A549 (cell line): ENCODE measurements around the gene DIAPH1. TPM values are rescaled to one million over a fixed set of nuclear protein-coding genes. Genes with fewer than 3 reads are reported as not detected.

Experiments
- ATAC-seq, 2 experiments: fragments of 200-7000 bp in 1 of 2; fragments of >200 bp in 1 of 2; cut with Nextera tagmentation in 1 of 2; cut with Tn5 transposase in 1 of 2; 3 replicates each; pipeline versions ENCODE4 v1.8.0 to v1.9.1; 2018 to 2020; ENCODE audit warnings: mild to moderate bottlenecking in 1 of 2, moderate library complexity in 1 of 2
- CTCF ChIA-PET: fragments of 300-600 bp; sonication (Branson Sonifier 250); formaldehyde crosslinking; extraction: SDS; loops from one replicate; lab custom pipeline; 2021; ENCODE audit warnings: antibody characterized with exemption, inconsistent platforms; lab: Yijun Ruan, JAX
- POLR2A ChIA-PET: fragments of 350-600 bp; formaldehyde crosslinking; extraction: SDS; loops from one replicate; lab custom pipeline; 2021; ENCODE audit warnings: antibody characterized with exemption, inconsistent platforms; lab: Yijun Ruan, JAX
- DNase-seq, 2 experiments: peaks; one replicate each; pipeline versions ENCODE4 v3.0.0 to v3.0.0-alpha.2; 2011 to 2016; ENCODE audit warnings: low read depth in 1 of 2, low spot score in 1 of 2
- FAIRE-seq: peaks from 2 replicates; lab custom pipeline; 2011; peaks lifted over from hg19 to GRCh38; lab: Jason Lieb, UNC
- H3K27ac ChIP-seq, 2 experiments: fragments of >200 bp; sonication (Bioruptor Twin); formaldehyde crosslinking; 3 replicates each; pipeline ENCODE4 v1.5.1; 2016 to 2017
- H3K4me1 ChIP-seq: fragments of >200 bp; sonication (Bioruptor Twin); formaldehyde crosslinking; 3 replicates; pipeline ENCODE4 v1.6.1; 2016
- H3K4me2 ChIP-seq: fragments of >200 bp; sonication (Bioruptor Twin); formaldehyde crosslinking; 3 replicates; pipeline ENCODE4 v1.6.1; 2016
- H3K4me3 ChIP-seq: fragments of >200 bp; sonication (Bioruptor Twin); formaldehyde crosslinking; 3 replicates; pipeline ENCODE4 v1.5.1; 2016
- H3K9me3 ChIP-seq: fragments of >200 bp; sonication (Bioruptor Twin); formaldehyde crosslinking; 3 replicates; pipeline ENCODE4 v1.6.1; 2016
- CBX2 ChIP-seq: fragments of 200-600 bp; sonication (generic); IDR thresholded peaks from 2 replicates; pipeline ENCODE4 v1.6.1; 2016; ENCODE audit warnings: low read depth, mild to moderate bottlenecking, borderline replicate concordance
- CEBPB ChIP-seq, 2 experiments: fragments of >200 bp in 1 of 2; sonication (Bioruptor Twin) in 1 of 2; formaldehyde crosslinking in 1 of 2; IDR thresholded peaks; 2 replicates each; pipeline ENCODE4 v1.6.1; 2012 to 2016
- CHD2 ChIP-seq: fragments of 150-350 bp; IDR thresholded peaks from 2 replicates; pipeline ENCODE4 v1.6.1; 2014; ENCODE audit warnings: low read length; ENCODE audit not compliant: partially characterized antibody
- EHF ChIP-seq: fragments of 250-450 bp; sonication (Bioruptor Pico); IDR thresholded peaks from 2 replicates; pipeline ENCODE4 v1.5.0; 2020; ENCODE audit warnings: mild to moderate bottlenecking
- EHMT2 ChIP-seq: fragments of 200-600 bp; sonication (generic); IDR thresholded peaks from 2 replicates; pipeline ENCODE4 v1.6.1; 2016; ENCODE audit warnings: antibody characterized with exemption, low read depth, mild to moderate bottlenecking, moderate library complexity
- FOSB ChIP-seq: fragments of 250-450 bp; sonication (Bioruptor Pico); IDR thresholded peaks from 2 replicates; pipeline ENCODE4 v1.5.0; 2020; ENCODE audit warnings: mild to moderate bottlenecking, moderate library complexity
- FOSL2 ChIP-seq, 2 experiments: fragments of 450-650 bp in 1 of 2; fragments of >200 bp in 1 of 2; sonication (Bioruptor Twin) in 1 of 2; formaldehyde crosslinking; IDR thresholded peaks; 2 replicates each; pipeline versions ENCODE4 v1.5.0 to v1.6.1; 2016 to 2020; ENCODE audit warnings: mild to moderate bottlenecking in 1 of 2, moderate library complexity in 1 of 2
- GATA3 ChIP-seq: IDR thresholded peaks from 2 replicates; pipeline ENCODE4 v1.6.1; 2012; ENCODE audit warnings: borderline replicate concordance
- HDAC2 ChIP-seq: fragments of 200-600 bp; sonication (generic); IDR thresholded peaks from 2 replicates; pipeline ENCODE4 v1.6.1; 2016
- HOXA7 ChIP-seq: fragments of 250-450 bp; sonication (Bioruptor Pico); IDR thresholded peaks from 2 replicates; pipeline ENCODE4 v1.5.0; 2020; ENCODE audit warnings: mild to moderate bottlenecking, moderate library complexity
- HOXB13 ChIP-seq: fragments of 250-450 bp; sonication (Bioruptor Pico); IDR thresholded peaks from 2 replicates; pipeline ENCODE4 v1.5.0; 2020; ENCODE audit warnings: low read depth, mild to moderate bottlenecking, moderate library complexity
- JUN ChIP-seq, 2 experiments: fragments of >200 bp; sonication (Bioruptor Twin); formaldehyde crosslinking; IDR thresholded peaks; 2 replicates in 1 of 2; 3 replicates in 1 of 2; pipeline ENCODE4 v1.6.1; 2016 to 2017
- JUNB ChIP-seq: fragments of >200 bp; sonication (Bioruptor Twin); formaldehyde crosslinking; IDR thresholded peaks from 2 replicates; pipeline ENCODE4 v1.6.1; 2016
- MYC ChIP-seq: IDR thresholded peaks from 2 replicates; pipeline ENCODE4 v1.6.1; 2012; ENCODE audit warnings: mild to moderate bottlenecking, inconsistent platforms, low read length, improper control_type of control experiment, borderline replicate concordance
- NFE2L2 ChIP-seq: fragments of 150-350 bp; conservative IDR thresholded peaks from 2 replicates; pipeline ENCODE4 v1.6.1; 2014; ENCODE audit warnings: low read length
- NPAS2 ChIP-seq: fragments of 250-450 bp; sonication (Bioruptor Pico); IDR thresholded peaks from 2 replicates; pipeline ENCODE4 v1.8.0; 2022; ENCODE audit warnings: mild to moderate bottlenecking, moderate library complexity, borderline replicate concordance
- PHF8 ChIP-seq: fragments of 200-600 bp; sonication (generic); IDR thresholded peaks from 2 replicates; pipeline ENCODE4 v1.6.1; 2016; ENCODE audit warnings: low read depth, mild to moderate bottlenecking, antibody characterized with exemption, moderate library complexity, borderline replicate concordance
- POLR2A ChIP-seq: IDR thresholded peaks from 2 replicates; pipeline ENCODE4 v1.6.1; 2012; ENCODE audit warnings: mild to moderate bottlenecking, low read length
- RAD21 ChIP-seq, 2 experiments: fragments of >200 bp in 1 of 2; sonication (Bioruptor Twin) in 1 of 2; formaldehyde crosslinking in 1 of 2; IDR thresholded peaks in 1 of 2; conservative IDR thresholded peaks in 1 of 2; 2 replicates in 1 of 2; 3 replicates in 1 of 2; pipeline ENCODE4 v1.6.1; 2012 to 2018; ENCODE audit warnings: inconsistent platforms in 1 of 2
- RARB ChIP-seq: fragments of 250-450 bp; sonication (Bioruptor Pico); IDR thresholded peaks from 2 replicates; pipeline ENCODE4 v1.8.0; 2021; ENCODE audit warnings: mild to moderate bottlenecking, moderate library complexity
- RCOR1 ChIP-seq: fragments of 150-350 bp; IDR thresholded peaks from 2 replicates; pipeline ENCODE4 v1.6.1; 2014; ENCODE audit warnings: antibody characterized with exemption, low read length, low read depth
- SMC3 ChIP-seq: fragments of >200 bp; sonication (Bioruptor Twin); formaldehyde crosslinking; IDR thresholded peaks from 3 replicates; pipeline ENCODE4 v1.6.1; 2018; ENCODE audit warnings: inconsistent platforms
- TFCP2L1 ChIP-seq: fragments of 250-450 bp; sonication (Bioruptor Pico); IDR thresholded peaks from 2 replicates; pipeline ENCODE4 v1.5.0; 2021; ENCODE audit warnings: mild to moderate bottlenecking
- TP53 ChIP-seq: fragments of 250-450 bp; sonication (Bioruptor Pico); IDR thresholded peaks from 2 replicates; pipeline ENCODE4 v1.5.0; 2021; ENCODE audit warnings: mild to moderate bottlenecking, moderate library complexity
- ZC3H11A ChIP-seq: fragments of 450-650 bp; IDR thresholded peaks from 2 replicates; pipeline ENCODE4 v1.6.1; 2014; ENCODE audit warnings: antibody characterized with exemption, mild to moderate bottlenecking
- ZFP36 ChIP-seq: fragments of 450-650 bp; IDR thresholded peaks from 2 replicates; pipeline ENCODE4 v1.6.1; 2014; ENCODE audit warnings: borderline replicate concordance; ENCODE audit not compliant: partially characterized antibody
- ZNF302 ChIP-seq: fragments of 250-450 bp; sonication (Bioruptor Pico); IDR thresholded peaks from 2 replicates; pipeline ENCODE4 v1.9.0; 2021; ENCODE audit warnings: inconsistent platforms, mild to moderate bottlenecking, moderate library complexity
- WGBS: methylation state at CpG from one replicate; pipeline ENCODE4 v1.1.6; 2017; ENCODE audit errors: missing lambda C conversion rate; 5-methylcytosine and 5-hydroxymethylcytosine counted together
- polyA minus RNA-seq: library from RNA; depleted of rRNA, polyadenylated mRNA; stranded (reverse); fragments of >200 nt; gene quantifications from 2 replicates; pipeline ENCODE4 v1.2.3, GENCODE V29; 2011; rRNA and poly(A)+ RNA removed
- polyA plus RNA-seq, 4 experiments: library from polyadenylated mRNA; depleted of rRNA in 3 of 4; stranded (reverse); fragments of >200 nt; fragmentation: RNase III in 1 of 4; extraction: RNeasy Plus Mini Kit Qiagen cat#74134 plus additional on column Dnase treatment in 1 of 4; gene quantifications; 2 replicates in 3 of 4; 3 replicates in 1 of 4; pipeline ENCODE4 v1.2.3, GENCODE V29; 2011 to 2017
- TF ChIP-seq, protein P1 (sequence below): fragments of >200 bp; sonication (Bioruptor Twin); formaldehyde crosslinking; IDR thresholded peaks from 2 replicates; pipeline ENCODE4 v1.6.1; 2016
- TF ChIP-seq, protein P2 (sequence below): fragments of >200 bp; sonication (Bioruptor Twin); formaldehyde crosslinking; IDR thresholded peaks from 3 replicates; pipeline ENCODE4 v1.6.1; 2016
- TF ChIP-seq, protein P3 (sequence below): fragments of 450-650 bp; IDR thresholded peaks from 2 replicates; pipeline ENCODE4 v1.6.1; 2014; ENCODE audit warnings: antibody characterized with exemption
- TF ChIP-seq, protein P4 (sequence below): IDR thresholded peaks from 2 replicates; pipeline ENCODE4 v1.6.1; 2012; ENCODE audit warnings: low read depth, borderline replicate concordance
- TF ChIP-seq, protein P5 (sequence below): fragments of 250-450 bp; sonication (Bioruptor Pico); IDR thresholded peaks from 2 replicates; pipeline ENCODE4 v1.5.0; 2021; ENCODE audit warnings: mild to moderate bottlenecking, moderate library complexity, borderline replicate concordance
- TF ChIP-seq, protein P6 (sequence below): IDR thresholded peaks from 2 replicates; pipeline ENCODE4 v1.6.1; 2012
- TF ChIP-seq, protein P7 (sequence below): IDR thresholded peaks from 2 replicates; pipeline ENCODE4 v1.6.1; 2012

DIAPH1 gene
- polyA plus RNA-seq (2011; rRNA removed), result 53.4 and 82.2 TPM in 2 replicates
- 27.8 and 37.6 TPM in 2 replicates for polyA plus RNA-seq (2012; cell fraction: cytosol; rRNA removed)
- 183 and 188 TPM in 2 replicates for polyA plus RNA-seq (2012; cell fraction: nucleus; rRNA removed)
- polyA plus RNA-seq (2017; fragmentation: RNase III; extraction: RNeasy Plus Mini Kit Qiagen cat#74134 plus additional on column Dnase treatment), result 57.4 to 59.8 TPM (median 59.4 TPM) in 3 replicates
- 157 and 182 TPM in 2 replicates for polyA minus RNA-seq

DNA sequence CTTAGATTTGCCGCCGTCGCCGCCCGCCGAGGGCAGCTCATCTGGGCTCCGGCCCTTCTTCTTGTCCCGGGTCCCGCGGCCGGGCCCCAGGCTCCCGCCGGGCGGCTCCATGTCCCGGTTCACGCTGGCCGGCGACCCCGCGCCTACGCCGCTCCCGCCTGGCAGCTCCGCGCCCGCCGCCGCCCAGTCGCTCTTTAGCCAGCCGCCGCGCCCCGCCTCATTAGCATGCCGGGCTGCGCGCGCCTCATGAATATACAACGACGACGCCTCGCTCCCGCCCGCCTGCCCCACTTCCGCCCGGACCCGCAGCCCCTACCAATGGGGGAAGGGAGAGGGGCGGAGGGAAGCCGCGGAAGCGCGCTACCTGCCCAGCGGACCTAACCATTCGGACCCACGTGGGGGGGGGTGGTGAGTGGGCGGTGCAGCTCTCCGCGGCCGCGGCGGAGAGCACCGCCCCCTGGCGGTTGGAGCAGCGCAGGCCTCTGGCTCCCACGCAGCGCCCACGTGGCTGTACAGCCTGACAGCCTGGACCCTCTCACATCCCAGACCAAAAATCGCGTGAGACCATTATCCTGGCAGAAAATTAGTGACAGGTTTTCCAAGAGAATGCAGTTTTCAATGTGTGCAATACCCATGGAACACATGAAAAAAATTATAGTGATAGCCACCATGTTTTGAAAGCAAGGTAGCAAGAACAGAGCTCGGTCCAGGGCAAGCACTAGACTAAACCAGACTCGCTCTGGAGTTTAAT, at the start of gene DIAPH1:
Gene DIAPH1 (minus strand): TSS at position 197 of the 751 bp plus-strand sequence. CDS start 86 bp downstream, at position 111.
- Histone ChIP-seq H3K4me2 (peak within 1 kb of the TSS; percentile 74), H3K27ac (peak within 1 kb of the TSS; percentile 95 to 98), H3K4me3 (peak within 1 kb of the TSS; percentile 99), H3K9me3 (no peaks in the 10 kb centered on the region), H3K4me1 (peaks cover 18% of the 10 kb centered on the region)
- 9% methylated on average over 11 of the region's 70 CpGs for WGBS
- ChIA-PET CTCF (interaction anchor here (0.6 to 20.4 kb wide), 39 partner anchors 11 to 1070 kb away, joined by 3 to 303 read pairs (median 4); partner anchors contain the start of genes FCHSD1, HDAC3, PCDHB14 and PCDHB15), POLR2A (interaction anchor here (1.1 to 3.0 kb wide), 4 partner anchors 18 to 298 kb away, joined by 3 to 33 read pairs (median 12); partner anchors contain the start of genes HDAC3, RELL2 and TAF7)
- FAIRE-seq, result no peak
- peak; percentile 95 for ATAC-seq
- peak; percentile 85 to 97 for DNase-seq
- TF ChIP-seq ZFP36, result no peak
- no peak for TF ChIP-seq RCOR1
- no peak for TF ChIP-seq EHF (CRISPR knock-in tag)
- no peak for TF ChIP-seq RARB (CRISPR knock-in tag)
- no peak for TF ChIP-seq JUNB
- TF ChIP-seq EHMT2, result no peak
- TF ChIP-seq HOXA7 (CRISPR knock-in tag), result no peak
- TF ChIP-seq, protein P1, sequence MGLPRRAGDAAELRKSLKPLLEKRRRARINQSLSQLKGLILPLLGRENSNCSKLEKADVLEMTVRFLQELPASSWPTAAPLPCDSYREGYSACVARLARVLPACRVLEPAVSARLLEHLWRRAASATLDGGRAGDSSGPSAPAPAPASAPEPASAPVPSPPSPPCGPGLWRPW, result no peak
- no peak for TF ChIP-seq ZNF302 (CRISPR knock-in tag)
- TF ChIP-seq, protein P2, sequence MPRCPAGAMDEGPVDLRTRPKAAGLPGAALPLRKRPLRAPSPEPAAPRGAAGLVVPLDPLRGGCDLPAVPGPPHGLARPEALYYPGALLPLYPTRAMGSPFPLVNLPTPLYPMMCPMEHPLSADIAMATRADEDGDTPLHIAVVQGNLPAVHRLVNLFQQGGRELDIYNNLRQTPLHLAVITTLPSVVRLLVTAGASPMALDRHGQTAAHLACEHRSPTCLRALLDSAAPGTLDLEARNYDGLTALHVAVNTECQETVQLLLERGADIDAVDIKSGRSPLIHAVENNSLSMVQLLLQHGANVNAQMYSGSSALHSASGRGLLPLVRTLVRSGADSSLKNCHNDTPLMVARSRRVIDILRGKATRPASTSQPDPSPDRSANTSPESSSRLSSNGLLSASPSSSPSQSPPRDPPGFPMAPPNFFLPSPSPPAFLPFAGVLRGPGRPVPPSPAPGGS, result 0 out of 3 replicates have a peak, but pooled peaks have one; percentile 37
- peak; percentile 78; the same call in 1 of the 2 replicates for TF ChIP-seq TFCP2L1 (CRISPR knock-in tag)
- no peak for TF ChIP-seq CEBPB (IDR thresholded peaks at IDR 0.05)
- peak; percentile 99 for TF ChIP-seq MYC
- TF ChIP-seq, protein P3, sequence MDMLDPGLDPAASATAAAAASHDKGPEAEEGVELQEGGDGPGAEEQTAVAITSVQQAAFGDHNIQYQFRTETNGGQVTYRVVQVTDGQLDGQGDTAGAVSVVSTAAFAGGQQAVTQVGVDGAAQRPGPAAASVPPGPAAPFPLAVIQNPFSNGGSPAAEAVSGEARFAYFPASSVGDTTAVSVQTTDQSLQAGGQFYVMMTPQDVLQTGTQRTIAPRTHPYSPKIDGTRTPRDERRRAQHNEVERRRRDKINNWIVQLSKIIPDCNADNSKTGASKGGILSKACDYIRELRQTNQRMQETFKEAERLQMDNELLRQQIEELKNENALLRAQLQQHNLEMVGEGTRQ, result peak; percentile 85
- TF ChIP-seq RAD21 (conservative IDR thresholded peaks at IDR 0.05 in 1 of 2, IDR thresholded peaks at IDR 0.05 in 1 of 2), result peak; percentile 76 to 92
- TF ChIP-seq, protein P4, sequence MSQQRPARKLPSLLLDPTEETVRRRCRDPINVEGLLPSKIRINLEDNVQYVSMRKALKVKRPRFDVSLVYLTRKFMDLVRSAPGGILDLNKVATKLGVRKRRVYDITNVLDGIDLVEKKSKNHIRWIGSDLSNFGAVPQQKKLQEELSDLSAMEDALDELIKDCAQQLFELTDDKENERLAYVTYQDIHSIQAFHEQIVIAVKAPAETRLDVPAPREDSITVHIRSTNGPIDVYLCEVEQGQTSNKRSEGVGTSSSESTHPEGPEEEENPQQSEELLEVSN, result peak; percentile 91
- peak in 1 of 2 experiments; percentile 76; a peak in 3 of 5 replicates for TF ChIP-seq JUN (IDR thresholded peaks at IDR 0.05)
- TF ChIP-seq, protein P5, sequence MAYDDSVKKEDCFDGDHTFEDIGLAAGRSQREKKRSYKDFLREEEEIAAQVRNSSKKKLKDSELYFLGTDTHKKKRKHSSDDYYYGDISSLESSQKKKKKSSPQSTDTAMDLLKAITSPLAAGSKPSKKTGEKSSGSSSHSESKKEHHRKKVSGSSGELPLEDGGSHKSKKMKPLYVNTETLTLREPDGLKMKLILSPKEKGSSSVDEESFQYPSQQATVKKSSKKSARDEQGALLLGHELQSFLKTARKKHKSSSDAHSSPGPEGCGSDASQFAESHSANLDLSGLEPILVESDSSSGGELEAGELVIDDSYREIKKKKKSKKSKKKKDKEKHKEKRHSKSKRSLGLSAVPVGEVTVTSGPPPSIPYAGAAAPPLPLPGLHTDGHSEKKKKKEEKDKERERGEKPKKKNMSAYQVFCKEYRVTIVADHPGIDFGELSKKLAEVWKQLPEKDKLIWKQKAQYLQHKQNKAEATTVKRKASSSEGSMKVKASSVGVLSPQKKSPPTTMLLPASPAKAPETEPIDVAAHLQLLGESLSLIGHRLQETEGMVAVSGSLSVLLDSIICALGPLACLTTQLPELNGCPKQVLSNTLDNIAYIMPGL (CRISPR knock-in tag), result 0 out of 2 replicates have a peak, but pooled peaks have one; percentile 12
- TF ChIP-seq NFE2L2, result no peak
- TF ChIP-seq, protein P6, sequence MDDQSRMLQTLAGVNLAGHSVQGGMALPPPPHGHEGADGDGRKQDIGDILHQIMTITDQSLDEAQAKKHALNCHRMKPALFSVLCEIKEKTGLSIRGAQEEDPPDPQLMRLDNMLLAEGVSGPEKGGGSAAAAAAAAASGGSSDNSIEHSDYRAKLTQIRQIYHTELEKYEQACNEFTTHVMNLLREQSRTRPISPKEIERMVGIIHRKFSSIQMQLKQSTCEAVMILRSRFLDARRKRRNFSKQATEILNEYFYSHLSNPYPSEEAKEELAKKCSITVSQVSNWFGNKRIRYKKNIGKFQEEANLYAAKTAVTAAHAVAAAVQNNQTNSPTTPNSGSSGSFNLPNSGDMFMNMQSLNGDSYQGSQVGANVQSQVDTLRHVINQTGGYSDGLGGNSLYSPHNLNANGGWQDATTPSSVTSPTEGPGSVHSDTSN, result 0 out of 2 replicates have a peak, but pooled peaks have one; percentile 35
- no peak for TF ChIP-seq CBX2
- TF ChIP-seq POLR2A, result peak; percentile 74
- no peak for TF ChIP-seq FOSL2 (IDR thresholded peaks at IDR 0.05)
- TF ChIP-seq FOSL2 (CRISPR knock-in tag; IDR thresholded peaks at IDR 0.05), result peak; percentile 41; the same call in 1 of the 2 replicates
- peak; percentile 61; the same call in 1 of the 2 replicates for TF ChIP-seq GATA3
- no peak for TF ChIP-seq ZC3H11A
- TF ChIP-seq SMC3, result peak; percentile 98
- TF ChIP-seq CHD2, result peak; percentile 48
- TF ChIP-seq, protein P7, sequence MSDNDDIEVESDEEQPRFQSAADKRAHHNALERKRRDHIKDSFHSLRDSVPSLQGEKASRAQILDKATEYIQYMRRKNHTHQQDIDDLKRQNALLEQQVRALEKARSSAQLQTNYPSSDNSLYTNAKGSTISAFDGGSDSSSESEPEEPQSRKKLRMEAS, result peak; percentile 99
- no peak for TF ChIP-seq NPAS2 (CRISPR knock-in tag)
- TF ChIP-seq TP53 (CRISPR knock-in tag), result peak; percentile 76; the same call in 1 of the 2 replicates
- peak; percentile 63; the same call in 1 of the 2 replicates for TF ChIP-seq PHF8
- no peak for TF ChIP-seq FOSB (CRISPR knock-in tag)
- TF ChIP-seq HDAC2, result no peak
- no peak for TF ChIP-seq HOXB13 (CRISPR knock-in tag)
